Kidney epithelial cell (primary cell): ENCODE results near the gene PI4KA. TPM values are rescaled to one million over a fixed set of nuclear protein-coding genes. Genes with fewer than 3 reads are reported as not detected.

Experiments
- DNase-seq: peaks from one replicate; pipeline ENCODE4 v3.0.0-alpha.2; 2010; ENCODE audit warnings: low read depth
- H3K27me3 ChIP-seq: 2 replicates; pipeline ENCODE4 v1.6.0; 2011; ENCODE audit warnings: low read length; ENCODE audit not compliant: control insufficient read depth, insufficient read depth
- H3K36me3 ChIP-seq: 2 replicates; pipeline ENCODE4 v1.5.1; 2011; ENCODE audit warnings: low read length; ENCODE audit not compliant: control insufficient read depth, insufficient read depth
- H3K4me3 ChIP-seq: 2 replicates; pipeline ENCODE4 v1.5.1; 2011; ENCODE audit warnings: low read depth, mild to moderate bottlenecking, control low read depth, low read length
- CTCF ChIP-seq: IDR thresholded peaks from 2 replicates; pipeline ENCODE4 v1.5.1; 2011; ENCODE audit warnings: mild to moderate bottlenecking, moderate library complexity, low read length, control low read depth, inconsistent platforms; ENCODE audit not compliant: insufficient read depth, poor library complexity, severe bottlenecking
- total RNA-seq: library from RNA; depleted of rRNA; stranded (reverse); fragments of >200 nt; gene quantifications from 2 replicates; pipeline ENCODE4 v1.2.3, GENCODE V29; 2015

PI4KA gene
- total RNA-seq, 1 donor from 2014 or later = 50.6 TPM

- TF ChIP-seq CTCF = no peak
- Histone ChIP-seq H3K36me3 (peaks cover 1% of the 10 kb centered on the region), H3K27me3 (no peaks in the 10 kb centered on the region), H3K4me3 (no peak overlapping the region)
- no peak for DNase-seq
Observed at GRCh38 chr22:20816559-20816958, 42.1 kb downstream of the PI4KA start.

- DNase-seq = no peak
- Histone ChIP-seq H3K27me3 (no peaks in the 10 kb centered on the region), H3K36me3 (peaks cover 1% of the 10 kb centered on the region), H3K4me3 (no peak overlapping the region)
- TF ChIP-seq CTCF = no peak
Observed at GRCh38 chr22:20815477-20816050, 43.0 kb downstream of the PI4KA start.

GRCh38 chr22:20814221-20814808 lies 44.3 kb downstream of the PI4KA start:
- H3K27me3 ChIP-seq = no peaks in the 10 kb centered on the region
- peaks cover 1% of the 10 kb centered on the region for H3K36me3 ChIP-seq
- DNase-seq = no peak
- no peak for TF ChIP-seq CTCF
- H3K4me3 ChIP-seq = no peak overlapping the region

GRCh38 chr22:20813056-20813455 lies 45.6 kb downstream of the PI4KA start:
- peaks cover 1% of the 10 kb centered on the region for H3K36me3 ChIP-seq
- H3K27me3 ChIP-seq = no peaks in the 10 kb centered on the region
- no peak for TF ChIP-seq CTCF
- no peak for DNase-seq
- no peak overlapping the region for H3K4me3 ChIP-seq

- no peaks in the 10 kb centered on the region for H3K27me3 ChIP-seq
- no peak for DNase-seq
- peaks cover 1% of the 10 kb centered on the region for H3K36me3 ChIP-seq
- H3K4me3 ChIP-seq = no peak overlapping the region
- TF ChIP-seq CTCF = no peak
Observed at GRCh38 chr22:20811971-20812660, 46.5 kb downstream of the PI4KA start.
